Cerebellar nuclear complex (tissue), 1 donor: ENCODE results near the gene TNKS1BP1.
"Not testable (repeated sequence)": the region's sequence is repeated elsewhere in the genome, so short reads cannot be mapped to it uniquely, and the experiment has no call there.

Source experiments
- DNase-seq, 2 experiments: peaks; one replicate each; lab custom pipeline; 2025; lab: John Stamatoyannopoulos, UW

Gene TNKS1BP1

GRCh38 chr11:57311109-57311936 lies 13.4 kb downstream of the TNKS1BP1 start:
- no peak for DNase-seq

DNA sequence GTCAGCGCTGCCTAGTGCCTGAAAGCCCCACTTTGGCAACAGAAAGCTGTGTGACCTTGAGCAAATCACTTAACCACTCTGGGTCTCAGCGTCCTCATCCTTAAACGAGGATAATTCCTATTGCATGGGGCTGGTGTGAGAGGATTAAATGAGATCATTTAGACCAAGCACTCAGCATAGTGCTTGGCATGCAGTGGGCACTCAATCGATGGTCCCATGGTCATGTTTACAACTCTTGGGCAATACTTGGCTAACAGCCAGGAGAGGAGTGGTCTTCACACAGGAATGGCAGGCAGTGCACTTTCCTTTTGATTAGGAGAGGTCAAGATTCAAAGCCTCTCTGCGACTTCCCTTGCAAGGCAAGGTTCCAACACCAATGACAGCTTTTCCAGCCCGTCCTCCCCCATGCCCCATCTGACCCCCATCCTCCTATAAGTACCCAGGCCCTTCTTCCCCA lies 14.1 kb downstream of the TNKS1BP1 start:
- DNase-seq = no peak

DNA sequence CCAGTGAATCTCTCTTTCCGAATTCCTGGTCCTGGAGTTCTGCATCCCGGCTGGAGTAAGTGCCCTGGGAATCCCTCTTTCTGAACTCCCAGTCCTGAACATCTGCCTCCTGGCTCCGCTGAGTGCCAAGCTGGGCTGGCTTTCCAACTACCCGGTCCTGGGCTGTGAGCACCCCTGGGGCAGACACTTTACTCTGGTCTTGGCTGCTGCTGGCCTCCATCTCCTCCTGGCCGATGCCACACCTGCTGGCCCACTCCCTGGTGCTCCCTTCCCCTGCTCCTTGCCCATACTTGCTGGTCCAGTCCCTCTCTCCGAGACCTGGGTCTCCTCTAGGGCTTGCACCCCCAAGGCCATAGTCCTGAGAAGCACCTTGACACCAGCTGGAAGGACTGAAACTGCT lies 14.7 kb downstream of the TNKS1BP1 start:
- DNase-seq = no peak

GRCh38 chr11:57309106-57310059 lies 15.4 kb downstream of the TNKS1BP1 start:
- no peak for DNase-seq

- no peak for DNase-seq
Measured at GRCh38 chr11:57308426-57309060, 16.2 kb downstream of the TNKS1BP1 start.

GRCh38 chr11:57307666-57308270 lies 17.0 kb downstream of the TNKS1BP1 start:
- DNase-seq = no peak

GRCh38 chr11:57306940-57307565 lies 17.7 kb downstream of the TNKS1BP1 start:
- DNase-seq = no peak

DNA sequence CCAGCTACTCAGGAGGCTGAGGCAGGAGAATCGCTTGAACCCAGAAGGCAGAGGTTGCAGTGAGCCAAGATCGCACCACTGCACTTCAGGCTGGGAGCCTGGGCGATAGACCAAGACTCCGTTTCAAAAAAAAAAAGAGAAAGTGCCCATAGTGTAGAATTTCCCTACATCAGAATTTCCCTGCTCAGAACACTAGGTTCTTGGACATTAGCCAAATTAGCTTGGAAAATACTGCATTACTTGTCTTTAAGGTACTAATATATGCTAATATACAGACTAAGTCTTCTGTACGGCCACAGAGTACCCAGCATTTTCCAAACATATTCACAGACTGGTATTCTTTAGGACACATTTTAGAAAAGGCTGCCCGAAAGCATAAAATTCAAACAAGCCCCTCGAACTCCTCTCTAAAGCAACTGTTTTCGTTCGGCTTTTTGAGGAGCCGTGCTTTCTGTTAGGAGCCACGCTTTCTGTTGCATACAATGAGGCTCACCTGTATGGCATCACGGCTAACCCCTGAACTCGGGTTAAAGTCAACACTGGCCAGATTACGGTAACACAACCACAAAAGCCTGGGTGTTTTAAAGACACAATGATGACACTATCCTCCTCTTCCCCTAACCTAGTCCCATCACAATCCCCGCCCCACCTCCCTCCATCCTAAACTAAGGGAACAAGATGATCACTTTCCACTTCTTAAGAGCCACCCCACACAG lies 18.4 kb downstream of the TNKS1BP1 start:
- DNase-seq = no peak

- DNase-seq = no peak
Measured at GRCh38 chr11:57305523-57305922, 19.2 kb downstream of the TNKS1BP1 start.

DNA sequence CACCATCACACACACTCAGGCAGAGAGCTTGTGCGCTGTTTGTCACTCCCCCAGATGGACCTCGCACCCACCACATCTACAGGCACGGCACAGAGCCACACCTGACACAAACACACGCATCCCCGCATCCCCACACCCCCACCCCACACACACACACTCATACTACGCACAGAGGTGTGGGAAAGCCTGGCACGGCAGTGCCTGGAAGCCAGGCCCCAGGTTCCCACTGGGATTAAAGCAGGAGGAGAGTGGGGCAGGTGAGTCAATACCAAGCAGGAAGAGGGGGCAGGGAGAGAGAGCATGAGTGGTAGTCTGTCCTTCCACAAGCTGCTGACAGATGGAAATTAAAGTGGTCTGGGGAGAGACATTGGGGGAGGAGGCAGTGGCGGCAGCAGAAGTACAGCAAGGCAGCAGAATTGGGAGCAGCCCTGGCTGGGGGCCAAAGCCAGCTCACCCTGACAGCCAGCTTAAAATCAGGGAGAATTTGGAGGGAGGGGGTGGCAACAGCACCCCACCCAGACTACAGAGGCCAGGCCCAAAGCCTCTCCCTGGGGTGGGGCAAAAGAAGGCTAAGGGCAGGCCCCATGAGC lies 20.7 kb downstream of the TNKS1BP1 start:
- DNase-seq = no peak

- no peak for DNase-seq
Measured at GRCh38 chr11:57303280-57303989, 21.3 kb downstream of the TNKS1BP1 start.

DNA sequence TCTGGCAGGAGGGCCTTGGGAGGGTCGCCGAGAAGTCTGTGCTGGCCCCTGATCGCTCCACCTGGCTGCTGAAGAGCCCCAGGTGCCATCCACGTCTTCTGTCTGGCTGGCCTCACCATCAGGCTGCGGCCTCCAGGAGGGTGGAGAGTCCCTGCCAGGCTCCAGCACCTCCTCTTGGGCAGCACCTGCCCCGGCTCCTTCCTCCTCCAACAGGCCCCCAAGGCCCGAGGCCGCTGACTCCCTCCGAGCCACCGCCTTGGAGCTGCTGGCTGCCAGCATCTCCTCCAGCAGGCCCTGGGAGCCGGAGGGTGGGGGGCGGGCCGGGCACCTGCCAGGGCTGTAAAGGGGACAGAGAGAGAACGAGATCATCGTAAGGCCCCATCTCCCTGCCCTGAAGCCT lies 22.3 kb downstream of the TNKS1BP1 start:
- no peak for DNase-seq

DNA sequence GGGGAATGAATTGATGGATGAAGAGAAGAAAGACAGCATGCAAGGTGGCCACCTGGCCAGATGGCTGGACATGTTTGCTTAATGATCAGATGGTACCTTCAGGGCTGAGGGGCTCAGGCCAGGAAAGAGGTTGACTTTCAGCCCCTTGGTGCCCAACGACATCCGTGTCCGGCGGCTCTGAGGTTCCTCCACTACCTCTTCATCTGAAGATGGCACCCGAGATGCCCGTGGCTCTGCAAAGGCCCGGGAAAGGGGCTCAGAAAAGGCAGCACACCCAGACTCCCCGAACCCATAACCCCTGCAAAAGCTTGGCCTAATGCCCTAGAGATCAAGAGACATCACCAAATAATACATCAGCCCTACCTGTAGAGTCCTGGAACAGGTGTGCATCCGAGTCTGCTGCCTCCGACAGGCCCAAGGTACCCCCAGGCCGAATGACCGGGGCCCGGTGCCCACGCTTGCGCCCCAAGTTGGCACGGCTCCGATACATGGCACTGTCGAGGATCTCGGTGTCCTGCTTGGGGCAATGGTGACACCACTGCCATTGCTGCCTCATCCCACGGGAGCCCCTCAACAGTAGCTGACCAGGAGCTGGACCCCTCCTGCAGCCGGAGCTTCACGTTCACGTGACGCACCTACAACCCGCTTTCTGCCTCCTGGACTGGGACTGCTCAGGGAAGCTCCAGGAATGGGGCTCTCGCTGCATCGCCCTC lies 22.9 kb downstream of the TNKS1BP1 start:
- no peak for DNase-seq

DNA sequence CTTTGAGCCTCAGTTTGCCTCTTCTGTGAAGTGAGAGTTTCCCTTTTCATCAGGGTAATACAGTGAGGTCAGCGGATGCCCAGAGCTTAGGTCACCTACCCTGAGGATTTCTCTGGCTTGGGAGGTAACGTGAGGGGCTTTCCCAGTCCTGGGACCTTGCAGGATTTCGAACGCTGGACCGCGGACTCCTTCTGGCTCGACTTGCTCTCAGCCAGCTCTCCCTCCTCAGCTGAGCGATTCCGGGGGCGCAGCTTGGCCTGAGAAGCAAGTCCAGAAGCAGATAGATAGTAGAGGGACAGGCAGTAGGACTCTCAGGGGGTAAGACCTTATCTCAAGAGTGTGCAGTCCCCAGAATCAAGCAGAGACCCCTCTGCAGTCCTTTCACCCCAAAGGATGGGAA lies 24.0 kb downstream of the TNKS1BP1 start:
- no peak for DNase-seq

GRCh38 chr11:57299150-57299737 lies 25.5 kb downstream of the TNKS1BP1 start:
- no peak for DNase-seq

- DNase-seq = no peak
Measured at GRCh38 chr11:57297221-57297620, 27.5 kb downstream of the TNKS1BP1 start.

DNA sequence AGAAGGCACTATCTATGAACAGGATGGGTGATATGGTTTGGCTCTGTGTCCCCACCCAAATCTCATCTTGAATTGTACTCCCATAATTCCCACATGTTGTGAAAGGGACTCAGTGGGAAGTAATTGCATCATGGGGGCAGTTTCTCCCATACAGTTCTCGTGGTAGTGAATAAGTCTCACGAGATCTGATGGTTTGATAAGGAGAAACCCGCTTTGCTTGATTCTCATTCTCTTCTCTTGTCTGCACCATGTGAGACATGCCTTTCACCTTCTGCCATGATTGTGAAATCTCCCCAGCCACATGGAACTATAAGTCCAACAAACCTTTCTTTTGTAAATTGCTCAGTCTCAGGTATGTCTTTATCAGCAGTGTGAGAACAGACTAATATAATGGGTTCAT lies 28.5 kb downstream of the TNKS1BP1 start:
- not testable (repeated sequence) for DNase-seq
